ENCODE data around the gene ANGPTL4.
"Not testable (repeated sequence)": the region's sequence is repeated elsewhere in the genome, so short reads cannot be mapped to it uniquely, and the experiment has no call there.

Gene ANGPTL4

GRCh38 chr19:8389891-8390616, 26.1 kb downstream of the ANGPTL4 start, which contains the start of gene RAB11B:
Gene RAB11B, plus strand, starts transcription at chr19:8390360. Its CDS starts 57 bp downstream, at chr19:8390417.
- peak; percentile 94 for DNase-seq (ENCODE audit: low spot score)

- DNase-seq (ENCODE audit: low spot score) = peak; percentile 88
These were observed 26.6 kb downstream of the ANGPTL4 start for GRCh38 chr19:8390617-8390981.

GRCh38 chr19:8391198-8392016, 27.5 kb downstream of the ANGPTL4 start:
- no peak for DNase-seq (ENCODE audit: low spot score)

- no peak for DNase-seq (ENCODE audit: low spot score)
These were observed 28.1 kb downstream of the ANGPTL4 start for GRCh38 chr19:8392017-8392591.

GRCh38 chr19:8393192-8393870, 29.4 kb downstream of the ANGPTL4 start:
- DNase-seq (ENCODE audit: low spot score) = no peak

GRCh38 chr19:8393871-8394250, 29.9 kb downstream of the ANGPTL4 start:
- DNase-seq (ENCODE audit: low spot score) = no peak

- no peak for DNase-seq (ENCODE audit: low spot score)
These were observed 31.7 kb downstream of the ANGPTL4 start for GRCh38 chr19:8395621-8396082.

GRCh38 chr19:8396185-8396562, 32.2 kb downstream of the ANGPTL4 start:
- no peak for DNase-seq (ENCODE audit: low spot score)

GRCh38 chr19:8396563-8397203, 32.7 kb downstream of the ANGPTL4 start:
- peak; percentile 75 for DNase-seq (ENCODE audit: low spot score)

GRCh38 chr19:8397271-8397670, 33.3 kb downstream of the ANGPTL4 start:
- no peak for DNase-seq (ENCODE audit: low spot score)

GRCh38 chr19:8397746-8398310, 33.9 kb downstream of the ANGPTL4 start:
- DNase-seq (ENCODE audit: low spot score) = no peak

- DNase-seq (ENCODE audit: low spot score) = no peak
These were observed 34.4 kb downstream of the ANGPTL4 start for GRCh38 chr19:8398311-8398771.

GRCh38 chr19:8399681-8400188, 35.8 kb downstream of the ANGPTL4 start:
- DNase-seq (ENCODE audit: low spot score) = no peak

- DNase-seq (ENCODE audit: low spot score) = no peak
These were observed 38.0 kb downstream of the ANGPTL4 start for GRCh38 chr19:8401981-8402411.

- no peak for DNase-seq (ENCODE audit: low spot score)
These were observed 39.3 kb downstream of the ANGPTL4 start for GRCh38 chr19:8403098-8403819.

GRCh38 chr19:8403820-8404109, 39.8 kb downstream of the ANGPTL4 start:
- no peak for DNase-seq (ENCODE audit: low spot score)

GRCh38 chr19:8404391-8405151, 40.6 kb downstream of the ANGPTL4 start:
- no peak for DNase-seq (ENCODE audit: low spot score)

GRCh38 chr19:8410718-8411117, 46.8 kb downstream of the ANGPTL4 start:
- DNase-seq (ENCODE audit: low spot score) = not testable (repeated sequence)

- DNase-seq (ENCODE audit: low spot score) = peak; percentile 95
These were observed 49.1 kb downstream of the ANGPTL4 start, which contains the start of gene MARCHF2 for GRCh38 chr19:8412783-8413628. Gene MARCHF2, plus strand, starts transcription at chr19:8413305. Its CDS starts 8,536 bp downstream, at chr19:8421841.

All from HuH-7.5 (cell line).